HG02973 (cell line): Measurements from ENCODE around the gene ALOXE3.
A peak's percentile ranks its signal among the peaks of the same experiment; 100 is the strongest.

ENCODE experiments used
- ATAC-seq: cut with Tn5 transposase; IDR thresholded peaks from one replicate; pipeline ENCODE4 v1.9.1; 2021; ENCODE audit warnings: moderate library complexity; ENCODE audit not compliant: unreplicated experiment

Gene ALOXE3

GRCh38 chr17:8154608-8155155 is 36.4 kb upstream of the ALOXE3 start:
- ATAC-seq = no peak

GRCh38 chr17:8153957-8154607 is 35.8 kb upstream of the ALOXE3 start:
- no peak for ATAC-seq

GRCh38 chr17:8153525-8153956 is 35.2 kb upstream of the ALOXE3 start:
- ATAC-seq = no peak

- no peak for ATAC-seq
Measured at GRCh38 chr17:8153031-8153451, 34.7 kb upstream of the ALOXE3 start.

GRCh38 chr17:8152112-8152775 is 33.9 kb upstream of the ALOXE3 start, which contains the start of gene PER1:
Gene PER1 (minus strand): TSS chr17:8152404. CDS start chr17:8150706, 1,698 bp downstream.
- no peak for ATAC-seq

- ATAC-seq = no peak
Measured at GRCh38 chr17:8151641-8152111, 33.4 kb upstream of the ALOXE3 start.

DNA sequence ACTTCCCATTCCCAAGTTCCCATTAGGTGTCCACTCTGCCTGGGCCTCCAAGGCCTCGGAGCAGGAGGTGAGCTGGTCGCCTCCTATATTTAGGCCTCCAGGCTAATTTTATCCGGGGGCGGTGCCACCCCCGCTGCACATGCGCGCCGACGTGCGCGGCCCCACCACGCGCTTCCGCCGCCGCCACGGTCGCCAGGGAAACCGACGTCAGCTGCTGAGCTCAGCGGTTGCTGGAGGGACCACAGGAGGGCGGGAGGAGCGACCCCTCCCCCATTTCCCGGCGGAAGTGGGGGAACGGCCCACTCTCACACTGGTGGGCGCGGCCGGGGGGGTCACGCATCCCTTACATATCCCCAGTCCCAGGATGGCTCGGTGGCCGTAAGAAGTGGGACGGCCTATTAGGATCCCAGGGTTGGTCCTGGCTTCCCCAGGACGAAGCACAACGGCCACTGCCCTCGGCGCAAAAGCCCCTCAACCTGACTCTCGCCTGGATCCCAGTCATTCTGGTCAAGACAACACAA is 32.9 kb upstream of the ALOXE3 start:
- ATAC-seq = peak; percentile 35

- no peak for ATAC-seq
Measured at GRCh38 chr17:8150194-8151119, 32.1 kb upstream of the ALOXE3 start.

GRCh38 chr17:8149419-8150193 is 31.3 kb upstream of the ALOXE3 start:
- ATAC-seq = no peak

GRCh38 chr17:8148560-8148959 is 30.2 kb upstream of the ALOXE3 start:
- ATAC-seq = no peak

- no peak for ATAC-seq
Measured at GRCh38 chr17:8147805-8148404, 29.6 kb upstream of the ALOXE3 start.

DNA sequence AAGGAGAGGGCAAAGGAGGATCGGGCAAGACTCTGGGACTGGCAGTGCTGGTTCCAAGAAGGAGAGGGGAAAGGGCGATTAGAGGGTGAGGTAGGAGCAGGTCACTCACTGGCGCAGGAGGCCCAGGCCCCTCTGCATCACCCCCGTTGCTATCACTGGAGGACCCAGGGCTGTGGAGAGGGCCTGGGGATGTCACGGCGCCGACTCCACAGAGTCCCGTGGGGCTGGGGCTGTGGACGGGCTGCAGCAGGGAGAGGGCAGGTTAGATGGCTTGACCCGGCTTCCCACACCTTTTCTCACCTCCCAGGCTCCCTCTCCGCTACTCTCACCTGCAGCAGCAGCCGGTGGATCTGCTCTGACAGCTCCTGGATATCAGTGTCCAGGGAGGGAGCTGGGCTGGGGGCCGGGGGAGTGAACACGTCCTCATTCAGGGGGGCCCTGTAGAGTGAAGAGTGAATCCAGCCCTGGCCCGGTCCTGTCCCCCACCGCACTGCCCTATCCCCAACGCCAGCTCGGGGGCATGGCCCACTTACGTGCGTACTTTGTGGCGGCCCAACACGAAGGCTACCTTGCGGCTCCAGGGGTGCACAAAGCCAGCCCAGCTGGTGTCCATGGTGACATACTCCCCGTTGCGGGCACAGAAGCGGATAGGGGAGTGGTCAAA is 29.0 kb upstream of the ALOXE3 start:
- ATAC-seq = no peak

DNA sequence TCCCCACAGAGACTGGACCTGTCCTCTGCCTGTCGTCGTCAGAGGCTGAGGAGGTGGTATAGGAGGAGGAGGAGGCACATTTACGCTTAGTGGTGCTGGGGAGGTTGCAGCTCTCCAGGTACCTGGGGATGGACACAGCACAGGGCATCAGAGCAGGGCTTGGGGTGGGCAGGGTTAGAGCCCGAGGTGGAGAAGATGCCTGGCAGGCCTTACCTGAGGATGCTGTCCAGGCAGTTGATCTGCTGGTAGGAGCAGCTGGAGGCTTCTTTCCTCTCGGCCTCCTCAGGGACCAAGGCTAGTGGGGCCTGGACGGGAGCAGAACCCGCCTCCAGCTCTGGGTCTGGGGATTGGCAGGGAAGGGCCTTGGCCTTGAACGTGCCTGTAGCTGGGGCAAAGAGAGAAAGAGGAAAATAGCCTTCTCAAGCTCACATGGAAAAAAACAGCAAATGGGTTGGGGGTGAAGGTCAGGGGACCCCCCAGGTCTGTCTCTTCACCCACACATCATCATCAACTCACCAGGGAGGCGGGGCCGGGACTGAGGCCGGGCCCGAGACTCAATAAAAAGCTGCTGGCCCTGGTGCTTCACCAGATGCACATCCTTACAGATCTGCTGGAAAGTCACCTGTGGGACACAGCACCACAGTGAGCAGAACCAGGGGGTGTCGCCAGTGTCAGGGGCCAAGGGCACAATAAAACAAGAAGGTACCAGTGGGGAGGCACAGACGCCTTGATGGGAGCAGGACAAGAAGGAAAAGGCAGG is 28.2 kb upstream of the ALOXE3 start:
- no peak for ATAC-seq

DNA sequence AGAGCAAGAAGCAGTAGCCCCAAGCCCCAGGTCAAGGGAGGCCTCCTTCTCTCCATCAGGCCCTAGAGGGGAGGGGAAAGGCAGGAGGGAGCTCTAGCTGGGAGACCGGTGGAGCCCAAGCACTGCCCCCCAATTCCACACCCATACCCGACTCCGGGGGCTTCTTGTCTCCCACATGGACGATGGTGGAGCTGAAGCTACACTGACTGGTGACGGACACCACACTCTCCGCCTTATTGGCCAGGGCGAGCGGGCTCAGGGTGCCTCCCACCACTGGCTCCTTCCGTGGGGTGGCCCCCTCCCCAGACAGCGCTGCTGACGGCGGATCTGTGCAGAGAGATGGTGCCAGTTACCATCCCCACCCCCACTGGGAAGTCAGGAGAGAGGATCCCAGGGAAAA is 27.5 kb upstream of the ALOXE3 start:
- no peak for ATAC-seq

DNA sequence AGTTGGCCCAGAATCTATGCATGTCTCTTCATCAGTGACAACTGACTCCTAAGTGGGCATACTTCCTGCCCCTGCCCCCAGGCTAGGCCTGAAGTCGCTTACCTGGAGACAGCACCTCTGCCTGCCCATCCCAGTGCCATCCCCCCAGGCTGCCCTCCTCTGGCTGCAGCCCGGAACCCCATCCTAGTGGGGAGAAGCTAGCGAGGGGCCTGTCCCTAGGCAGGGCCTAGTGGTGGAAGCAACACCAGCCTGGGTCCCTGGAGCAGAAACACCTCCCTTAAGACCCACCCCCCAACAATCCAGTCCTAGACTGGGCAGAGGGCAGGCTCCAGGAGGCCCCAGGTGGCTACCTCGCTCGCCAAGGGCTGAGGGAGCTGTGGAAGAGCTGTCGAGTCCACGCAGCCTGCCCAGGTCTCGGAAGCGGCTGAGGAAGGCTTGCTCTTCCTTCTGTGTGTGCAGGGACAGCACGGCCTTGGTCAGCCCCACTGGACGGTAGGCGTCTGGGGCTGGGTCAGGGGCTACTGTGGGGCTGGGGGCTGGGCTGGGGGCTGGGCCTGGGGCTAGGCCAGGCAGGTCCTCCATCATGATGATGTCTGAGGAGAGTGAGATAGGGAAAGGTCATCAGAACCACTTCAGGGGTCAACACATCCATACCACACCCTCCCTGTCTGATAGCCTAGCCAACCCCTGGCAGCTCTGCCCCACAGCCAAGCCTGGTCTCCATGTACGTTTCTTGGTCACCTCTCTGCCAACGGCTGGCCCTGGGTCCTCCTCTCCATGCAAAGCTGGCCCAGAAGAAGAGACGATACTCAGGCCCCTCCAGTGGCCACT is 26.3 kb upstream of the ALOXE3 start:
- no peak for ATAC-seq

DNA sequence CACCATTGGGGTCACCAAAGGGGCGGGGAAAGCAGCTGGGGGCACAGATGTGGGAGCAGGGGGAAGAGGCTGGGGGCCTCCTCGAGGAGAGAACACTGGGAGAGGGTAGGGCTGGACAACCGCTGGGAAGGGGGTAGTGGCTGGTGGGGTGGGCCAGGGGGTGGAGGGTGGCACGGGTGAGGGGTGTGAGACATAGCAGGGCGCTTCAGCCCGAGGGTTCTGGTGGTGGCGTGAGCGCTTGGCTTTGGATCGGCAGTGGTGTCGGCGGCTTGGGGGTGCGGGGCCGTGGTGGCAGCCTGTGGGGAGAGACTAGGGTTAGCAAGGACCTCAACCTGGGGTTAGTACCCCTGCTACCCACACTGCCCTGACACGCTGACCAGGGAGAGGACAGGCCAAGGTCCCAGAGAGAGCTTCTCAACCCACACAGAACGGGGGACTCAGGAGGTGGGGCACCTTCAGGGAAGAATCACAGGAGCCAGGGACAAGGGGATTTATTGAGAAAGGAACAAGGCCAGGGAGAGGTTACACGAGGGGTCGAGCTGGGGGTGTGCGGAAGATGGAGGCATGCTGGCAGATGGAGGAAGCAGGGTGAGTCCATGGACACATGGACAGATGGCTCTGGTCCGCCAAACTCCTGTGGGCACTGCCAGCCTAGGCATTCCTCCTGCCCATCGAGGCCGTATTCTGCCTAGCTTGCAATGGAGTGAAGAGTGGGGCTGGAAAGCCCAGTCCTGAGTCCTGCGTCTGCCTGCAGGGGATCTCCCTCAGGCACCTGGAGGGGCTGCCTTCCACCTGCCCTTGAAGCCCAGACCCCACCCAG is 25.5 kb upstream of the ALOXE3 start:
- no peak for ATAC-seq
